Measurements from ENCODE around the gene UGT1A8. TPM values are rescaled to one million over a fixed set of nuclear protein-coding genes. Genes with fewer than 3 reads are reported as not detected.

The UGT1A8 gene
- polyA plus RNA-seq, 1 of the 3 experiments (the other 2 are of a cell fraction): not detected

DNA sequence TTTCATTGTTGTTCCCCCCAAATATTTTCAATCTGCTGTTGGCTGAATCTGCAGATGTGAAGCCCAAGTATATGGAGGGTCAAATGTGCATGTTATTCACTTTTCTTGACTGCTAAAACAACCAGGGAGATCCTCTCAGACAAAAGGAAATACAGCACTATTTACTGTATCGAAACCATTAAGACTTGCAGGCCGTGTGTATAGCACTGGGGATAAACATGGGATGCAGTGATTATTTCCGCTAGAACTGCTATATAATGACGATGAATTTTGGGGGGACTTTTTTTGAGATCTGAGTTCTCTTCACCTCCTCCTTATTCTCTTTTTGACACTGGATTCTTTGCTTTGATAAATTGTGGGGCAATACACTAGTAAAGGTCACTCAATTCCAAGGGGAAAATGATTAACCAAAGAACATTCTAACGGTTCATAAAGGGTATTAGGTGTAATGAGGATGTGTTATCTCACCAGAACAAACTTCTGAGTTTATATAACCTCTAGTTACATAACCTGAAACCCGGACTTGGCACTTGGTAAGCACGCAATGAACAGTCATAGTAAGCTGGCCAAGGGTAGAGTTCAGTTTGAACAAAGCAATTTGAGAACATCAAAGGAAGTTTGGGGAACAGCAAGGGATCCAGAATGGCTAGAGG lies 139.1 kb downstream of the UGT1A8 start:
- 53% methylated on average over 7 of the region's 7 CpGs for WGBS (ENCODE audit: low lambda C conversion rate)
- DNase-seq: no peak
- TF ChIP-seq TCF12 (IDR thresholded peaks at IDR 0.05) (no peak), JUND (IDR thresholded peaks at IDR 0.05) (no peak), YY1 (IDR thresholded peaks at IDR 0.05; ENCODE audit: low read depth) (no peak)

DNA sequence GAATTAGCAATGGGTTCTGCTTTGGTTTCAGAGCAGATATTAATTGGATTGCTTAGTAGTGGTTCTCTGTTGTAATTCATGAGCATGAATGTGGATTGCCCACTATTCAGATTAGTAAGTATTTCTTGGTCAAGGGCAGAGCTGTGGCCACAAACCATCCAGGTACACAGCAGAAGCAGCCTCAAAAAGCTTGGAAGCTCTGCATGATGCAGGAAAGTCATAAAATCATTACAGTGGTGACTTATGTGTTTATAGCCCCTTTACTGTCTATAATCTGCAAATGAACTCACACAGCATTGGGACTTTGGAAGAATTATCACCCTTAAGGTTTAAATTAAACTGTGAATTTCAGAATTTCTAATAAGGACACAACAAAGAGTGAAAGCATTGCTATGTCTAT lies 140.7 kb downstream of the UGT1A8 start:
- CTCF ChIA-PET: interaction anchor here (0.5 kb wide), 1 partner anchor 319 kb away, joined by 3 read pairs; no protein-coding TSS in a partner anchor
- H3K4me3 ChIP-seq (ENCODE audit: low read depth in 2 of 2, low read length in 1 of 2): no peak overlapping the region
- no peak overlapping the region for H3K27ac ChIP-seq (ENCODE audit: low read depth in 2 of 2, low read length in 1 of 2)
- H3K9me3 ChIP-seq: no peaks in the 10 kb centered on the region
- no peak overlapping the region for H3K9ac ChIP-seq
- no peak overlapping the region for H2AFZ ChIP-seq (ENCODE audit: low read depth)
- no peaks in the 10 kb centered on the region for H3K79me2 ChIP-seq (ENCODE audit: insufficient read depth)
- TF ChIP-seq TEAD4 (IDR thresholded peaks at IDR 0.05; ENCODE audit: borderline replicate concordance, insufficient read depth) (no peak), GABPA (IDR thresholded peaks at IDR 0.05; ENCODE audit: low read depth) (no peak), RXRA (IDR thresholded peaks at IDR 0.05; ENCODE audit: borderline replicate concordance, low read depth) (no peak), POLR2AphosphoS5 (IDR thresholded peaks at IDR 0.05; ENCODE audit: low read depth, low read length) (no peak), CTCF (IDR thresholded peaks at IDR 0.05) (no peak), EP300 (IDR thresholded peaks at IDR 0.05; ENCODE audit: borderline replicate concordance in 1 of 2, low read depth in 1 of 2, low read length in 1 of 2) (no peak), NRF1 (IDR thresholded peaks at IDR 0.05; ENCODE audit: low read depth, low read length) (no peak), SMC3 (IDR thresholded peaks at IDR 0.05; ENCODE audit: low read depth, low read length) (no peak), MXI1 (IDR thresholded peaks at IDR 0.05; ENCODE audit: low read depth, low read length) (no peak), NFIC (IDR thresholded peaks at IDR 0.05; ENCODE audit: borderline replicate concordance) (no peak), RFX5 (IDR thresholded peaks at IDR 0.05; ENCODE audit: low read length) (no peak), FOXM1 (IDR thresholded peaks at IDR 0.05; ENCODE audit: low read depth) (no peak), REST (IDR thresholded peaks at IDR 0.05; ENCODE audit: low read depth, low read length) (no peak), RCOR1 (IDR thresholded peaks at IDR 0.05; ENCODE audit: low read length) (no peak), SIN3A (IDR thresholded peaks at IDR 0.05; ENCODE audit: borderline replicate concordance, low read depth, low read length) (no peak)
- TF ChIP-seq, protein P1, sequence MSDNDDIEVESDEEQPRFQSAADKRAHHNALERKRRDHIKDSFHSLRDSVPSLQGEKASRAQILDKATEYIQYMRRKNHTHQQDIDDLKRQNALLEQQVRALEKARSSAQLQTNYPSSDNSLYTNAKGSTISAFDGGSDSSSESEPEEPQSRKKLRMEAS (IDR thresholded peaks at IDR 0.05; ENCODE audit: low read depth): no peak
- TF ChIP-seq, protein P2, sequence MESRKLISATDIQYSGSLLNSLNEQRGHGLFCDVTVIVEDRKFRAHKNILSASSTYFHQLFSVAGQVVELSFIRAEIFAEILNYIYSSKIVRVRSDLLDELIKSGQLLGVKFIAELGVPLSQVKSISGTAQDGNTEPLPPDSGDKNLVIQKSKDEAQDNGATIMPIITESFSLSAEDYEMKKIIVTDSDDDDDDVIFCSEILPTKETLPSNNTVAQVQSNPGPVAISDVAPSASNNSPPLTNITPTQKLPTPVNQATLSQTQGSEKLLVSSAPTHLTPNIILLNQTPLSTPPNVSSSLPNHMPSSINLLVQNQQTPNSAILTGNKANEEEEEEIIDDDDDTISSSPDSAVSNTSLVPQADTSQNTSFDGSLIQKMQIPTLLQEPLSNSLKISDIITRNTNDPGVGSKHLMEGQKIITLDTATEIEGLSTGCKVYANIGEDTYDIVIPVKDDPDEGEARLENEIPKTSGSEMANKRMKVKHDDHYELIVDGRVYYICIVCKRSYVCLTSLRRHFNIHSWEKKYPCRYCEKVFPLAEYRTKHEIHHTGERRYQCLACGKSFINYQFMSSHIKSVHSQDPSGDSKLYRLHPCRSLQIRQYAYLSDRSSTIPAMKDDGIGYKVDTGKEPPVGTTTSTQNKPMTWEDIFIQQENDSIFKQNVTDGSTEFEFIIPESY (IDR thresholded peaks at IDR 0.05; ENCODE audit: borderline replicate concordance, low read depth): no peak
- H3K9me2 ChIP-seq: no peaks in the 10 kb centered on the region
- H3K27me3 ChIP-seq (ENCODE audit: insufficient read depth): no peaks in the 10 kb centered on the region
- H3K4me2 ChIP-seq: no peak overlapping the region
- no peaks in the 10 kb centered on the region for H4K20me1 ChIP-seq (ENCODE audit: insufficient read depth)
- POLR2A ChIA-PET: no interaction called here
- H3F3A ChIP-seq (replicated peaks; ENCODE audit: insufficient read depth): no peaks in the 10 kb centered on the region
- H3K36me3 ChIP-seq (replicated peaks in 1 of 2; ENCODE audit: control insufficient read depth in 1 of 2, insufficient read depth in 2 of 2, low read length in 1 of 2): no peaks in the 10 kb centered on the region
- no peaks in the 10 kb centered on the region for H3K4me1 ChIP-seq (ENCODE audit: control insufficient read depth in 1 of 2, insufficient read depth in 2 of 2, low read depth in 1 of 2, low read length in 1 of 2)
- DNase-seq: no peak

More for the DNA sequence above, 139.1 kb downstream of the UGT1A8 start:
- no peaks in the 10 kb centered on the region for H3K9me2 ChIP-seq
- ChIA-PET CTCF (no interaction called here), POLR2A (no interaction called here)
- no peak overlapping the region for H3K4me3 ChIP-seq (ENCODE audit: low read depth in 2 of 2, low read length in 1 of 2)
- no peaks in the 10 kb centered on the region for H3K79me2 ChIP-seq (ENCODE audit: insufficient read depth)
- no peak overlapping the region for H3K27ac ChIP-seq (ENCODE audit: low read depth in 2 of 2, low read length in 1 of 2)
- no peaks in the 10 kb centered on the region for H3K9me3 ChIP-seq
- H3K4me2 ChIP-seq: no peak overlapping the region
- H4K20me1 ChIP-seq (ENCODE audit: insufficient read depth): no peaks in the 10 kb centered on the region
- no peak overlapping the region for H3K9ac ChIP-seq
- no peaks in the 10 kb centered on the region for H3F3A ChIP-seq (replicated peaks; ENCODE audit: insufficient read depth)
- H3K36me3 ChIP-seq (replicated peaks in 1 of 2; ENCODE audit: control insufficient read depth in 1 of 2, insufficient read depth in 2 of 2, low read length in 1 of 2): no peaks in the 10 kb centered on the region
- no peak overlapping the region for H2AFZ ChIP-seq (ENCODE audit: low read depth)
- H3K27me3 ChIP-seq (ENCODE audit: insufficient read depth): no peaks in the 10 kb centered on the region
- H3K4me1 ChIP-seq (ENCODE audit: control insufficient read depth in 1 of 2, insufficient read depth in 2 of 2, low read depth in 1 of 2, low read length in 1 of 2): no peaks in the 10 kb centered on the region

All from SK-N-SH (cell line).